D341Med (cell line): ENCODE data around the gene GALR1.

ENCODE experiments used
- DNase-seq: peaks from one replicate; pipeline ENCODE4 v3.0.0; 2012; ENCODE audit warnings: low spot score

Gene GALR1

GRCh38 chr18:77321823-77322805 lies 72.5 kb downstream of the GALR1 start:
- DNase-seq, result no peak

GRCh38 chr18:77323640-77324299 lies 74.1 kb downstream of the GALR1 start:
- DNase-seq, result no peak
